GM21423 (cell line): ENCODE data around the gene NKAIN2.
"Not testable (repeated sequence)": the region's sequence is repeated elsewhere in the genome, so short reads cannot be mapped to it uniquely, and the experiment has no call there.

Experiments
- ATAC-seq: cut with Tn5 transposase; IDR thresholded peaks from one replicate; pipeline ENCODE4 v1.9.1; 2021; ENCODE audit warnings: mild to moderate bottlenecking, moderate library complexity; ENCODE audit not compliant: unreplicated experiment

NKAIN2 gene

GRCh38 chr6:124022051-124022450 lies 218.4 kb downstream of the NKAIN2 start:
- ATAC-seq, result not testable (repeated sequence)

GRCh38 chr6:124022641-124023040 lies 219.0 kb downstream of the NKAIN2 start:
- ATAC-seq, result no peak

GRCh38 chr6:124026694-124027093 lies 223.0 kb downstream of the NKAIN2 start:
- no peak for ATAC-seq

- ATAC-seq, result no peak
Observed at GRCh38 chr6:124027392-124027791, 223.7 kb downstream of the NKAIN2 start.

GRCh38 chr6:124028117-124028516 lies 224.5 kb downstream of the NKAIN2 start:
- ATAC-seq, result no peak

- no peak for ATAC-seq
Observed at GRCh38 chr6:124029567-124029966, 225.9 kb downstream of the NKAIN2 start.

- ATAC-seq, result no peak
Observed at GRCh38 chr6:124033501-124033900, 229.8 kb downstream of the NKAIN2 start.

- no peak for ATAC-seq
Observed at GRCh38 chr6:124036384-124036783, 232.7 kb downstream of the NKAIN2 start.

GRCh38 chr6:124040655-124041054 lies 237.0 kb downstream of the NKAIN2 start:
- ATAC-seq, result peak; percentile 88

- ATAC-seq, result no peak
Observed at GRCh38 chr6:124052120-124052519, 248.5 kb downstream of the NKAIN2 start.

GRCh38 chr6:124053315-124053714 lies 249.7 kb downstream of the NKAIN2 start:
- no peak for ATAC-seq

- ATAC-seq, result no peak
Observed at GRCh38 chr6:124054034-124054433, 250.4 kb downstream of the NKAIN2 start.

GRCh38 chr6:124055395-124055794 lies 251.7 kb downstream of the NKAIN2 start:
- no peak for ATAC-seq

- ATAC-seq, result no peak
Observed at GRCh38 chr6:124055963-124056362, 252.3 kb downstream of the NKAIN2 start.

GRCh38 chr6:124056407-124057334 lies 253.0 kb downstream of the NKAIN2 start:
- no peak for ATAC-seq

- no peak for ATAC-seq
Observed at GRCh38 chr6:124057461-124057860, 253.8 kb downstream of the NKAIN2 start.

GRCh38 chr6:124064317-124065113 lies 260.9 kb downstream of the NKAIN2 start:
- ATAC-seq, result no peak

GRCh38 chr6:124066269-124066668 lies 262.6 kb downstream of the NKAIN2 start:
- ATAC-seq, result no peak

GRCh38 chr6:124066946-124067552 lies 263.4 kb downstream of the NKAIN2 start:
- ATAC-seq, result no peak

GRCh38 chr6:124069230-124069950 lies 265.7 kb downstream of the NKAIN2 start:
- ATAC-seq, result no peak

- ATAC-seq, result no peak
Observed at GRCh38 chr6:124073021-124073420, 269.4 kb downstream of the NKAIN2 start.
